Activated T-cell treated with anti-CD3 and anti-CD28 coated beads, Interleukin-2, amount 50 U/mL, for 72 hours (primary cell): ENCODE results near the gene COLGALT1. TPM values are rescaled to one million over a fixed set of nuclear protein-coding genes. Genes with fewer than 3 reads are reported as not detected.

Source experiments
- ATAC-seq, 2 donors: fragments of 150-1000 bp; cut with Tn5 transposase; replicated peaks in 1 of 2; 2 replicates each; pipeline ENCODE4 v1.10.0; 2021; ENCODE audit warnings: moderate library complexity in 2 of 2, mild to moderate bottlenecking in 1 of 2
- DNase-seq, 2 donors: peaks; one replicate each; pipeline ENCODE4 v3.0.0; 2021 to 2022; ENCODE audit warnings: mixed read lengths in 1 of 2
- H3K27ac Mint-ChIP-seq: one replicate; pipeline ENCODE4 v1.8.0; 2022; ENCODE audit warnings: mild to moderate bottlenecking, moderate library complexity, mixed read lengths
- H3K27me3 Mint-ChIP-seq: one replicate; pipeline ENCODE4 v1.8.0; 2022; ENCODE audit warnings: low read depth, mixed read lengths
- H3K36me3 Mint-ChIP-seq, 2 donors: one replicate each; pipeline ENCODE4 v1.8.0; 2022; ENCODE audit warnings: mixed read lengths in 2 of 2, mild to moderate bottlenecking in 1 of 2; ENCODE audit not compliant: insufficient read depth in 2 of 2
- H3K4me1 Mint-ChIP-seq: one replicate; pipeline ENCODE4 v1.8.0; 2022; ENCODE audit warnings: low read depth, mixed read lengths
- H3K4me3 Mint-ChIP-seq, 2 donors: one replicate each; pipeline ENCODE4 v1.8.0; 2022; ENCODE audit warnings: mild to moderate bottlenecking in 2 of 2, mixed read lengths in 2 of 2, moderate library complexity in 2 of 2
- H3K9me3 Mint-ChIP-seq, 2 donors: one replicate each; pipeline ENCODE4 v1.8.0; 2022; ENCODE audit warnings: mixed read lengths in 2 of 2
- total RNA-seq, 2 donors: library from RNA; stranded (reverse); gene quantifications; one replicate each; pipeline ENCODE4 v1.2.3, GENCODE V29; 2022

The COLGALT1 gene
- total RNA-seq, 2 donors from 2014 or later: 38.3 to 46.3 TPM

DNA sequence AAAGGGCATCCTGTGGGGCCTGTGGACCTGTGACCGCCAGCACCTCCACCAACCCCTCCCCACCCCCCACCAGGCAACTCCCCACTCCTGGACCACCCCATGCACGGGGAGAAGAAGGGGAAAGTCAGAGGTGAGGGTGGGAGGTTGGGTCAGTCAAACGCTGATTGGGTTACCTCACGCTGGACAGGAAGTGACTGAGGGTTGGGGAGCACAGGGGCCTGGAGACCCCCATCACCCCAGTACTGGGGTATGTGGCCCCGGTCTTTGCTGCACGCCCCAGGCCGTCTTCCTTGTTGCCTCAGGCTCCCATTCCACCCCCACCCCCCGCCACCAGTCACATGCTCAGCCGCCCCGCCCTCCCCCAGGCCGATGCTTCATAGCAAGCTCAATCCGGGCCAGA is 59.0 kb downstream of the COLGALT1 start:
- DNase-seq: no peak
- Mint-ChIP-seq H3K27me3 (peaks cover 27% of the 10 kb centered on the region), H3K27ac (no peak overlapping the region), H3K36me3 (no peaks in the 10 kb centered on the region), H3K4me3 (no peak overlapping the region), H3K4me1 (peaks cover 11% of the 10 kb centered on the region), H3K9me3 (peaks cover 0 to under 1% of the 10 kb centered on the region in 2 donors)
- no peak for ATAC-seq

DNA sequence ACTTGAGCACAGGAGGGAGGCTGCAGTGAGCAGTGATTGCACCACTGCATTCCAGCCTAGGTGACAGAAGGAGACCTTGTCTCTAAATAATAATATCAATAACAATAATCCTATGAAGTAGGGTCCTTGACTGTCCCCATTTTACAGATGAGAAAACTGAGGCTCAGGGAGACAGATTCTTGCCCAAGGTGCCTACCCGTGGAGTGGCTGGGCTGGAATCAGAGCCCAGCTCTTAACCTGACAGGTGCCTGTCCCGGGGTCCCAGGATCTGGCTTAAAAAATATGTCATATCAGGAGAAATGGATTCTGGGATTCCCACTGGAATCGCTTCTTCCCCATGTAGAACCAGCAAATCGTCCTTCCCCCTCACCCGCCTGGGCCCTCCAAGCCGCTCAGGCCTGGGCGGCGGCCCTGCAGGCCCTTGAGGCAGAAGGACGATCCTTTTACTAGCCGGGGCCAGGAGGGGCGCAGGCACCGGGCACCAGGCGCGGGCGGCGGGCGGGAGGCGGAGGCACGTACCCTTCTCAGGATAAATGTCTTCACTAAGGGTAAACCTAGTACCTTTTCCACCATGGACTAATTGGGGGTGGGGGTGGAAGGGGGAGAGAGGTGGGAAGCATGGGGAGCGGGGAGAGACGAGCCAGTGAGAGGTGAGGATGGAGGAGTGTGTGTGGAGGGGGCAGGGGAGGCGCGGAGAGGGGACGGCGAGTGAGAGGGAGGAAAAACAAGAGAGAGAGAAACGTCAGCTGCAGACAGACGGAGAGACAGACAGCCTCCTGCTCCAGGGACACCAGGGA is 60.6 kb downstream of the COLGALT1 start:
- H3K4me3 Mint-ChIP-seq: peak overlapping the region; percentile 16 to 65
- peaks cover 11% of the 10 kb centered on the region for H3K4me1 Mint-ChIP-seq
- DNase-seq (no peak), ATAC-seq (no peak)
- H3K36me3 Mint-ChIP-seq: no peaks in the 10 kb centered on the region
- no peaks in the 10 kb centered on the region for H3K9me3 Mint-ChIP-seq
- peaks cover 30% of the 10 kb centered on the region for H3K27me3 Mint-ChIP-seq
- no peak overlapping the region for H3K27ac Mint-ChIP-seq

DNA sequence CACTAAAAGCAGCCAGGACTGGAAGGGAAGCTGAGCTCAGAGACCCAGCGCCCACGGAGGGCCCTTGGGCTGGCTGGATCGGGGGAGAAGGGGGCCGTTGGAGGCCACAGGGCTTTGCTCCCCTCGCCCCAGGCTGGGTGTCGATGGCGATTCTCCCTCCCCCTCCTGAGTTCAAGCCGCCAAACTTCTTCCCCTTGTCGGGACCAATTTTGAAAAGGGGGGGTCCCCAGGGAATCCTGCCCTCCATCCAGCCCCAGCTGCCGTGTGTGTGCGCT is 61.2 kb downstream of the COLGALT1 start:
- H3K27ac Mint-ChIP-seq: no peak overlapping the region
- H3K9me3 Mint-ChIP-seq: no peaks in the 10 kb centered on the region
- peaks cover 35% of the 10 kb centered on the region for H3K27me3 Mint-ChIP-seq
- no peaks in the 10 kb centered on the region for H3K36me3 Mint-ChIP-seq
- no peak for DNase-seq
- peaks cover 11% of the 10 kb centered on the region for H3K4me1 Mint-ChIP-seq
- no peak for ATAC-seq
- peak overlapping the region; percentile 16 to 65 for H3K4me3 Mint-ChIP-seq

DNA sequence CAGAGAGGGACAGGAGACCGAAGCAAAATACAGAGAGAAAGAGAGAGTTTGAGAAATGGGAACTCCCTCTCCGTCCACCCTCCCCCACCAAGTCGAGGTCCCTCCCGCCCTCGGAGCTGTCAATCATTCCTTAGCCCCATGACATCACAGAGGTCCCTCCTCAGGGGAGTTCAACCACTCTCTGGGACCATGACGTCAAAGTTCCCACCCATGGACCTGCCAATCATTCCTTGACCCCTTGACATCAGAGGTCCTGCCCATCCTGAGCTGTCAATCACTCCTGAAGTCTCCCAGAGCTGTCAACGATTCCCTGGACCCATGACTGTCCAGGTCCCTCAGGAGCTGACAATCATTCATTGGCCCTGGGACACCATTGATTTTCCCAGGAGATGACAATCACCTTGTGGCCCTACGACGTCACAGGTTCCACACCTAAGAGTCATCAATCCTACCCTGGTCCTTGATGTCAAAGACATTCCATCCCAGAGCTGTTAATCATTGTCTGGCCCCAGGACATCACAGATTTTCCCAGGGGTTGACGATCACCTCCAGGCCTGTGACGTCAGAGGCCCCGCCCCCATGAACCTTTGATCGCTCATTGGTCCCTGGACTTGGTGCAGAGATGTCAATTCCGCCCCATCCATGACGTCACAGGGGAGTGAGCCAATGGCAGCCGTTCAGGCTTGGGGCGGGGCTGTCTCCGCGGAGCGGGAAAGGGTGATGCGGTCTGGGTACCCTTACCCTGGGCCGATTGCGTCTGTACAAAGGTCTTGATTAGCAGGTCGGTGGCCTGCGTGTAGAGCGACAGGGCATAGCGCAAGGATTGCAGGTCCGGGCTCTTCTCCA is 61.7 kb downstream of the COLGALT1 start:
- H3K36me3 Mint-ChIP-seq: peaks cover 0 to 1% of the 10 kb centered on the region in 2 donors
- peak in 1 of 2 donors; percentile 8 for DNase-seq
- ATAC-seq: no peak
- peak overlapping the region in 1 of 2 donors; percentile 65 for H3K4me3 Mint-ChIP-seq
- H3K27ac Mint-ChIP-seq: no peak overlapping the region
- H3K4me1 Mint-ChIP-seq: peaks cover 11% of the 10 kb centered on the region
- peaks cover 0 to 2% of the 10 kb centered on the region in 2 donors for H3K9me3 Mint-ChIP-seq
- H3K27me3 Mint-ChIP-seq: peaks cover 38% of the 10 kb centered on the region

DNA sequence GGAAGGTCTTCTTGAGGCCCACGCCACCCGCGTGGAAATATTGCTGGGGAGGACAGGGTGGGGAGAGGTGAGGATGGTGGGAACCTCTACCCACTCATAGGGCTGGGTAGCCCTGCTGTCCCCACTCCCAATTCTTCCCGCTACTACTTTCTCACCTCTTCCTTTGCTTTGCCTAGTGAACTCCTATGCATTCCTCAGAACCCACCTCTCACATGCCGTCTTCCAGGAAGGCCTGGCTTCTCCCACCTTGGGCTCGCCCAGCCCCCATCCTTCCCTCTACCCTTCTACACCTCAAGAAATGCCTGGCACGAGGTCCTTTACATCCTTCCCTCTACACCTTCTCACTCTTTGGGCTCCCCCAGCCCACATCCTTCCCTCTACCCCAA is 62.4 kb downstream of the COLGALT1 start:
- H3K27me3 Mint-ChIP-seq: peaks cover 38% of the 10 kb centered on the region
- no peak for DNase-seq
- H3K4me1 Mint-ChIP-seq: peaks cover 14% of the 10 kb centered on the region
- no peak for ATAC-seq
- H3K4me3 Mint-ChIP-seq: peak overlapping the region in 1 of 2 donors; percentile 8
- peaks cover 0 to 1% of the 10 kb centered on the region in 2 donors for H3K36me3 Mint-ChIP-seq
- peaks cover 0 to 2% of the 10 kb centered on the region in 2 donors for H3K9me3 Mint-ChIP-seq
- H3K27ac Mint-ChIP-seq: no peak overlapping the region

DNA sequence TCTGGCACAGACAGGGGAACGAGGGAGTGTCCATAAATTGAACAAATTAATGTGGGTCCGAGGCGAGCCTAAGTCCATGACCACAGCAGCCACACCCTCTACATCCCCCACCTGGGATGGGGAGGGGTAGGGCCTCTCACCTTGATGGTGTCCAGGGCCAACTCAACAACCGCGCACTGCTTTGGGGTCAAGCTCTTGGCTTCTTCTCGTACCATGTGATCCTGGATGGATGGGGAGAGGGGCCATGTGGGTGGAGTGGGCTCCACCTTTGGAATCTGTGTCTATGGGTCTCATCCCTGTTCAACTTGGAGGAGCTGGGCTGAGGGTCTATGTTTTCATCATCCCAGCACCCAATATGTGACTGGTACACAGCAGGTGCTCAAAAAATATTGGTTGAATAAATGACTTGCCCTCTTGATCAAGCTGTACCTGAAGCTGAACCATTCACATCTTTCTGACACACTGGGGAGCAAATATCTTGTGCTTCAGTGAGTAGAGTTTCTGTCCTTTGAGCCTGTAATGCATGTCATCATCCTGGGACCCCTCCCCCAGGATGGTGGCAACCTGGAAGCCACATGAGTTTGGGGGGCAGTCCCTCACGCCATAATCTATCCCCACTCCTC is 62.9 kb downstream of the COLGALT1 start:
- Mint-ChIP-seq H3K36me3 (peaks cover 0 to 1% of the 10 kb centered on the region in 2 donors), H3K27ac (no peak overlapping the region), H3K4me1 (peaks cover 16% of the 10 kb centered on the region), H3K27me3 (peaks cover 38% of the 10 kb centered on the region), H3K9me3 (peaks cover 0 to 2% of the 10 kb centered on the region in 2 donors), H3K4me3 (peak overlapping the region in 1 of 2 donors; percentile 8)
- DNase-seq: no peak
- ATAC-seq: no peak

DNA sequence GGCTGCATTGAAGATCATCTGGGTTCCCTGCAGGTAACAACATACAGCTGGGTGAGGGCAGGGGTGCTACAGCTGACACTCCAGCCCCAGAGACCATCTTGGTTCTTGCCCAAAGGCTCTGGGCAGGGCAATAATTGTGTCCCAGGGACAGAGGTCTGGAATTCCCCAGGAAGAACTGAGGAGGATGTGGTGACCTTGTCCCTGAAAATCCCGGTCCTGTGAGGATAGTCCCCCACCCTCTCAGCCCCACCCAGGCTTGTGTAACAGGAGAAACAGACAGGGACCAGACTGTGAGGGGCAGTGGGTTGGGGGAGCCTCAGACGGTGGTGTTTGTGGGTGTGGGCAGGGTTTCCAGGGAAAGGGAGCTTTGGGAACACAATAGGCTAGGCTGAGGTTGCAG is 63.5 kb downstream of the COLGALT1 start:
- no peak overlapping the region for H3K4me3 Mint-ChIP-seq

DNA sequence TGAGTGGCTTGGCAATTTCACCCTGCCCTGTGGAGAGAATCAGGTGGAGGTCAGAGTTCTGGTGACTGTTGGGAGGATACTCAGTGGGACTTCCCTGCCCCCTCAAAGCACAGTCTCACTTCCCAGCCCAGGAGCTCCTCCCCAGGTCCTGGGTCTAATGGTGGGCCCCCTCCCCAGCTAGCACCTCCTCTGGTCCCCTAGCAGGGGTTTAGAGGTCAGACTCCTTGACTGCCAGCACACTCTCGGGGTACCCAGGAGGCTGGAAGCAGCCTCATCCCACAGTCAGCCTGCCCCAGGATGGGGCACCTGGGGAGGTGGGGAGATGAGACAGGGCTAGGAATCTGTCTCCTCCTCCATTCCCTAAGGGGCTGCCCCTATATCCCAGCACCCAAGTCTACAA is 65.2 kb downstream of the COLGALT1 start:
- Mint-ChIP-seq H3K4me3 (no peak overlapping the region), H3K4me1 (peaks cover 16% of the 10 kb centered on the region), H3K36me3 (peaks cover 0 to 1% of the 10 kb centered on the region in 2 donors), H3K27ac (no peak overlapping the region), H3K9me3 (peaks cover 0 to 2% of the 10 kb centered on the region in 2 donors), H3K27me3 (peaks cover 38% of the 10 kb centered on the region)
- DNase-seq (no peak), ATAC-seq (no peak)

More for the DNA sequence above, 63.5 kb downstream of the COLGALT1 start:
- Mint-ChIP-seq H3K36me3 (peaks cover 0 to 1% of the 10 kb centered on the region in 2 donors), H3K9me3 (peaks cover 0 to 2% of the 10 kb centered on the region in 2 donors), H3K27me3 (peaks cover 38% of the 10 kb centered on the region), H3K4me1 (peaks cover 16% of the 10 kb centered on the region), H3K27ac (no peak overlapping the region)
- DNase-seq (no peak), ATAC-seq (no peak)

DNA sequence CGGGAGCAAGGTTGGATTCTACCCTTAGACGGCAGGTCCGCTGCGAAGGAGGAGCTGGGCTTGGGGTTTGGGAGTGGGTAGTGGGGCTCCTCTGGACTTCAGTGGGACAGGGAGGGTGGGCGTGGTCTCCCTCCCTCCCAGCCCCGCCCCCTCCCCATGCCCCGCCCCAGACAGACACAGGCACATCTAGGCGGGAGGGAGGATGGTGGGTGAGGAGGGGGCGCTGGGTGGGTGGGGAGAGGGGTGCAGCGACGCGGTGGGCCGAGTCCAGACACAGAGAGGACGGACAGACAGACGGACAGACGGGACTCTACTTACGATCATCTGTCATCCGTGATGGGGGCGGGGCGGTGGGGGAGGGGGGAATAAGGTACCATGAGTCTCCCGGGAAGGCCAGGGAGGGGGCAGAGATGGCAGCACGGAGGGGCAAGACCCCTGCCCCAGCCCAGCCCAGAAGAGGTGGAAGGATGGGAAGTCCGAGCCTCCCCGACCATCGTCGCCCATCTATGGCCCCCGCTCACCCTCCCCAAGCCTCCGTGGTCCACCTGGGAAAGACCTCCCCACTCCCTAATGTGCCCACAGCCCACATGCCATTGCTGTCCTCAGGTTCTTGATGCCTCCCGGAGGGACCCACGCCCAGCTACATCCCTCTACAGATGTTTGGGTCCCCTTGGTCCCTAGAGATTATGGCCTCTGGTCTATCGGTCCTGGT is 67.9 kb downstream of the COLGALT1 start:
- Mint-ChIP-seq H3K4me1 (peaks cover 5% of the 10 kb centered on the region), H3K36me3 (peaks cover 0 to 1% of the 10 kb centered on the region in 2 donors), H3K4me3 (no peak overlapping the region), H3K9me3 (peaks cover 0 to 2% of the 10 kb centered on the region in 2 donors), H3K27me3 (peaks cover 16% of the 10 kb centered on the region), H3K27ac (no peak overlapping the region)
- no peak for ATAC-seq
- DNase-seq: no peak

DNA sequence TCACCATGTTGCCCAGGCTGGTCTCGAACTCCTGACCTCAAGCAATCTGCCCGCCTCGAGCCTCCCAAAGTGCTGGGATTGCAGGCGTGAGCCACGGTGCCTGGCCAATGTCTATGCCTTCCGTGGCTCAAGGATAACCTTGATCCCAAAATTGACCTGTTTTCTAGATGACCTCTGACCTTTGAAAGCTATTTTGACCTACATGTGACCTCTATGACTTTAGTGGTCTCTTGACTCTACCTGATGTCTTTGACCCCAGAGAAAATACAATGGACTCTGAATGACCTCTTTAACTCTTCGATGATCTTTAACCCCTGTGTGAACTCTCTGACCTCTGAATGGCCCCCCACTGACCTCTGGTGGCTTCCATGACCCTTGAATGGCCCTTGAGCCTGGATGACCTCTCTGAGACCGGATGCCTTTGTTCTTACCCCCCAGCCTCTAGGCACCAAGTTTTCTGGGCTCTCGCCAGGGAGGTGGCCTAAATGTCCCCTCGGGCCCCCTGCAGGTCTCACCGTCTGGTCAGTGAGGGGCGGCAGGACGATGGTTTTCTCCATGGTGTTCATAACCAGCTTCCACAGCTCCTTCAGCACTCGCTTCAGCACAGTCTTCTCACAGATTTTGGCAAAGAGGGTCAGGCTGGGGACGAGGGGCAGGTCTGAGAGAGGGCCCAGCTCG is 69.0 kb downstream of the COLGALT1 start:
- Mint-ChIP-seq H3K27ac (no peak overlapping the region), H3K36me3 (peaks cover 0 to 1% of the 10 kb centered on the region in 2 donors), H3K4me1 (peaks cover 5% of the 10 kb centered on the region), H3K27me3 (peaks cover 12% of the 10 kb centered on the region), H3K4me3 (no peak overlapping the region), H3K9me3 (peaks cover 0 to 2% of the 10 kb centered on the region in 2 donors)
- ATAC-seq (no peak), DNase-seq (no peak)

DNA sequence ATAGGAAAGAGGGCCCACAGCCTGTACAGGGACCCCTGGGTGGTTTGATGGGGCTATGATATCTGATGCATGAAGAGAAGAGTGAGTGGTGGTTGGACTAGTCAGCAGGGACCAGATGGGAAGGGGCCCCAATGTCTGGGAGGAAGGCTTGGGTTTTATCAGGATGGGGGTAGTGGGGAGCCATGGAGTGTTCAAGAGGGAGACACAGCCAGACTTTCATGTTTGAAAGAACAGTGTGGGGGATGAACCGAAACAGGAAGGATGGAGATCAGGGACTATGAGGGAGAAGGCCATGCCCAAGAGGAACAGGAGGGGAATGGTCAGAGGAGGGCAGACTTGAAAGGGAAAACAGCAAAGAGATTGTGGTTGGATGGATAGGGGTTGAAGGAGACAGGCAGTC is 69.6 kb downstream of the COLGALT1 start:
- Mint-ChIP-seq H3K27me3 (peaks cover 12% of the 10 kb centered on the region), H3K9me3 (peaks cover 0 to 2% of the 10 kb centered on the region in 2 donors), H3K4me1 (peaks cover 5% of the 10 kb centered on the region), H3K4me3 (no peak overlapping the region), H3K36me3 (peaks cover 0 to 1% of the 10 kb centered on the region in 2 donors), H3K27ac (no peak overlapping the region)
- no peak for DNase-seq
- ATAC-seq: no peak

DNA sequence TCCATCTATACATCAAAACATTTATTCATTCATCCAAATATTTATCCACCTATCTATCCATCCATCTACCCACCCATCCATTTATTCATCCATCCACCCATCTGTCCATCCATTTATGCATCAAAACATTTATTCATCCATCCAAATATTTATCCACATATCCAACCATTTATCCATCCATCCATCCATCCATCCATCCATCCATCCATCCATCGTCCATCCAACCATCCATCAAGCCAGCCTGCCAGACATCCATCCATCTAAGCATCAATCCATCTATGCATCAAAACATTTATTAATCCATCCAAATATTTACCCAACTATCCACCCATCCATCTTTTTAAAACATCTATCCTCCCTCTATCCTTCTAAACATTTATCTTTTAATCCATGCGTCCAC is 70.5 kb downstream of the COLGALT1 start:
- no peak overlapping the region for H3K27ac Mint-ChIP-seq
- H3K4me1 Mint-ChIP-seq: peaks cover 5% of the 10 kb centered on the region
- H3K4me3 Mint-ChIP-seq: no peak overlapping the region
- H3K27me3 Mint-ChIP-seq: peaks cover 9% of the 10 kb centered on the region
- peaks cover 0 to 2% of the 10 kb centered on the region in 2 donors for H3K9me3 Mint-ChIP-seq
- no peak for ATAC-seq
- no peak for DNase-seq
- H3K36me3 Mint-ChIP-seq: peaks cover 0 to 1% of the 10 kb centered on the region in 2 donors
